Ectodermal cell (in vitro differentiated cells): ENCODE results near the gene PACSIN3.

Experiments used
- H3K27ac ChIP-seq: 2 replicates; pipeline ENCODE4 v1.7.0; 2013; ENCODE audit warnings: mild to moderate bottlenecking, low read depth, low read length; ENCODE audit not compliant: insufficient read depth, poor library complexity, severe bottlenecking
- H3K27me3 ChIP-seq: 2 replicates; pipeline ENCODE4 v1.7.0; 2013; ENCODE audit warnings: mild to moderate bottlenecking, low read length; ENCODE audit not compliant: insufficient read depth, control insufficient read depth, poor library complexity, severe bottlenecking
- H3K36me3 ChIP-seq: one replicate; pipeline ENCODE4 v1.7.0; 2013; ENCODE audit warnings: low read length; ENCODE audit not compliant: control insufficient read depth, insufficient read depth
- H3K4me1 ChIP-seq: one replicate; pipeline ENCODE4 v1.7.0; 2013; ENCODE audit warnings: low read length; ENCODE audit not compliant: control insufficient read depth, insufficient read depth
- H3K4me3 ChIP-seq: 2 replicates; pipeline ENCODE4 v1.7.0; 2013; ENCODE audit warnings: low read depth, low read length, control low read depth; ENCODE audit not compliant: insufficient read depth
- H3K9me3 ChIP-seq: 2 replicates; pipeline ENCODE4 v1.7.0; 2013; ENCODE audit warnings: mild to moderate bottlenecking, low read length, moderate library complexity; ENCODE audit not compliant: control insufficient read depth
- WGBS, 2 experiments: methylation state at CpG; one replicate each; pipeline ENCODE4 v1.1.7; 2013; ENCODE audit warnings: missing lambda C conversion rate in 2 of 2; 5-methylcytosine and 5-hydroxymethylcytosine counted together

Gene PACSIN3

DNA sequence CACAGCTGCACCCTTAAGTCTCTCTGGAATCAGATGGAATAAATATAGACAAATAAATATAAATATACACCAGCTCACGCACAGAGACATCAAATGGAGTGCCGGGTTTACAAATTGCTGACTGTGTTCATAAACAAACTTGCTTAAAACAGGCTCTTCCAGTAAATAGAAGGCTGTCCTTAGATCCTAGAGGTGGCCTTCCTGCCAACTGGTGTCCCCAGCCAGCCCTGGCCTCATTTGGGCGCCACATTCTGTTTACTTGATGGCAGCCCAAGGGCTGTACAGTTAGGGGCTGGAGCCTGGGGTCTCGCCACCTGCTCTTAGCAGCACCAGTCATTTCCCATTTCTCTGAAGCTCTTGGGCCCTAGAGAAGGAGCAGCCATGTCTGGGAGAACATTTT, 30.4 kb downstream of the PACSIN3 start:
- Histone ChIP-seq H3K27me3 (no peaks in the 10 kb centered on the region), H3K9me3 (no peaks in the 10 kb centered on the region), H3K4me3 (no peak overlapping the region), H3K27ac (no peak overlapping the region), H3K4me1 (peaks cover 20% of the 10 kb centered on the region), H3K36me3 (peaks cover 4% of the 10 kb centered on the region)
- WGBS, 2 experiments: 97% methylated on average over 4 of the region's 4 CpGs

DNA sequence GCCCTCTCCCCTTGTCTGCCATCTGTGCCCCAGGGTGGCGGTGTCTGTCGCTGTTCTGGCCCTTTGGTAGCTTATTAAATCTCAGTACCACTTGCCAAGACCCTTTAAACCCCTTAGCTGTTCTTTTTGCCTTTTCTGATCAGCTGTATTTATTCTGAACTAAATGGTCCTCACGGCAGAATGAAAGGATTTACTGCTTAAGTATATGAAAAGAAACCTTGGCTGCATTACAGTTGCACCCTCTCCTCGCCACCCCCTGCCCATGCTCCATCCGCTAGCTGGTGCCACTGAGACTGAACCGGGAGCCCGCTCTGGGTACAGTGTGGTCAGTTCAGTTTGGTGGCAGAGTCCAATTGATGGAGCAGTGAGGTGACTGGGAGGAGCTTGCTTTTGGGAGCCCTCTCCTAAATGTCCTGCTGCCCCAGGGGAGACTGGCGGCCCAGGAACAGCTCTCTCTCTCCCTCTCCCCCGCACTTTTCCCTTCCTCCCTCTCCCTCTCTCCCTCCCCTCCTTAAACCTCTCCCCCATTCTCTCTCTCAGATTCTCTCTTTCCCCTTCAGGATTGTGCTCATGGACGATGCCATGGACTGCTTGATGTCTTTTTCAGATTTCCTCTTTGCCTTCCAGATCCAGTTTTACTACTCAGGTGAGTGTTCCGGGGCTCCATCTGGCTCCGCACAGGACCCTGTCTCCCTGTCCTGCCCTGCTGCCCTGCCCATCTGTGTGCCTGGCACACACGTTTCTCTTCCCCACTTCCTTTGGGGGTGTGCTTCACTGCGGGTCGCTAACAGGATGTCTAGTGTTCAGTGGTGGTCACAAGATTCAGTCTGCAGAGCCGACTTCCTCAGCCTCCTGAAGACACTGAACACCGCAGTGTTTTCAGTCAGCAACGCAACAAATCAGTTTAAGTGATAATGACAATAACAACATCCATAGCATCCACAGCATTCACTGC, 31.3 kb downstream of the PACSIN3 start:
- H3K9me3 ChIP-seq: no peaks in the 10 kb centered on the region
- H3K36me3 ChIP-seq: peaks cover 4% of the 10 kb centered on the region
- peaks cover 20% of the 10 kb centered on the region for H3K4me1 ChIP-seq
- no peak overlapping the region for H3K27ac ChIP-seq
- H3K4me3 ChIP-seq: no peak overlapping the region
- WGBS, 2 experiments: 87 to 91% methylated on average over 18 of the region's 18 CpGs
- H3K27me3 ChIP-seq: no peaks in the 10 kb centered on the region

GRCh38 chr11:47152953-47153950, 33.0 kb downstream of the PACSIN3 start:
- 39 to 45% methylated on average over 10 to 11 of the region's 11 CpGs for WGBS, 2 experiments

DNA sequence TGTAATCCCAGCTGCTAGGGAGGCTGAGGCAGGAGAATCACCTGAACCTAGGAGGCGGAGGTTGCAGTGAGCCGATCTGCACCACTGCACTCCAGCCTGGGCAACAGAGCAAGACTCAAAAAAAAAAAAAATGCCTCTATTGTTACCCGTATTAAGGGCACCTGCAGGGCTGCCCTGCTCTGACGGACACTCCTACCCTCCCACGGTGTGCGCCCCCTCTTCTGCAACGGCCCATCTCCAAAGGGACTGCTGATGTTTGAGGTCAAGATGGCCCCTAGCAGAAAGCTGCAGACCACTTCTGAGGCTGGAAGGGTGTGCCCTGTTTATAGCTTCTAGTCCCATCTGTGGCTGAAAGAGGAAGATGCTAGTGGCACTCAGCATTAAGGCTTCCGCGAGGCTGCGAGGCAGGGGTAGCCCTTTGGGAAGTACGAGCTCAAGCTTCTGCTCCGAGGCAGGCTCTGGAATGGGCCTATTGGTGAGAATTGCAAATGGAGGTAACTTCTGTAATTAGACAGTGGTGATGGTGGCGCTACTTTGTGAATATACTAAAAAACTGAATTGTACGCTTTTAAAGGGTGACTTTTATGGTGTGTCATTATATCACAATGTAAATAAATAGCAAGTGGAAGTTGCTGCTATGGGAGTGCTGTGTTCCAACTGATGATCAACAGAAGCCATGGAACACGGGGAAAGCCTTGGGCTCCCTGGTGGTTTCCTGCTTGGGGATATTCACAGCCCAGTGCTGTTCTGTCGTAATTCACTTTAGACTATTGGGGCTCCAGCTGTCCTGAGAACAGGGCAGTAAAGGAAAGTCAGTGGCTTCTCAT, 33.9 kb downstream of the PACSIN3 start:
- Histone ChIP-seq H3K27me3 (no peaks in the 10 kb centered on the region), H3K9me3 (no peaks in the 10 kb centered on the region), H3K36me3 (peaks cover 4% of the 10 kb centered on the region), H3K27ac (no peak overlapping the region), H3K4me3 (no peak overlapping the region), H3K4me1 (peaks cover 15% of the 10 kb centered on the region)
- 86 to 87% methylated on average over 16 of the region's 16 CpGs for WGBS, 2 experiments

More at GRCh38 chr11:47152953-47153950, 33.0 kb downstream of the PACSIN3 start:
- H3K9me3 ChIP-seq: no peaks in the 10 kb centered on the region
- no peak overlapping the region for H3K27ac ChIP-seq
- peaks cover 20% of the 10 kb centered on the region for H3K4me1 ChIP-seq
- H3K4me3 ChIP-seq: no peak overlapping the region
- H3K36me3 ChIP-seq: peaks cover 4% of the 10 kb centered on the region
- no peaks in the 10 kb centered on the region for H3K27me3 ChIP-seq

GRCh38 chr11:47149782-47150181, 36.5 kb downstream of the PACSIN3 start:
- peaks cover 23% of the 10 kb centered on the region for H3K4me1 ChIP-seq
- no peaks in the 10 kb centered on the region for H3K27me3 ChIP-seq
- 88 to 92% methylated on average over 2 of the region's 2 CpGs for WGBS, 2 experiments
- H3K36me3 ChIP-seq: no peaks in the 10 kb centered on the region
- no peak overlapping the region for H3K4me3 ChIP-seq
- H3K27ac ChIP-seq: no peak overlapping the region
- no peaks in the 10 kb centered on the region for H3K9me3 ChIP-seq

DNA sequence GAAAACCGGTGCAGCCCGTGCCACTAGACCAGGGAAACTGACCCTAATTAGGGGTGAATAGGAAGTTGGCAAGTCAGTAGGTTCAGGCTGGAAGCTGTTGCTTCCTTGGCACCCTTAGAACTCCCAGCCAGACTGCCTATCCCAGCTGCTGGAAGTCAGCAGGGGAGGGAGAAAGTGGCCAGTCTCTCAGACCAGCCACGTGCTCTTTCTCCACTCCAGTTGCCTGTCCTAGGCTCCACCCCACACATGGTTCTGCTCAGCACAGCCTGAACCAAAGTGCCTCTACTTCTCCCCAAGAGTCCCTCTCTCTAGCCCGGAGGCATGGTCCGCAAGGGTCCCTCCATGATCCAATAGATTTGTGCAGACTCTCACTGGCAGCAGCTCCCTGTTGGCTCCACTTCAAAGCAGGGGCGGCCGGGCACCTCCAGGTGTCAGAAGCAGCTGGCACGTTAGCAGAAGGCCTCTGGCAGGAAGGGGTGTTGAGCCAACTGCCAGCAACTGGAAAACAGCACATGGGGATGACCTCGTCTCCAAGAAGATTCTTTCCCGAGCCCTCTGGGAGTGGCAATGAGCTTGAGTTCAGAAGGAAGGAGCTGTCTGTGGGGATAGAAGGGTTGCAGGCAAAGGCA, 37.2 kb downstream of the PACSIN3 start:
- Histone ChIP-seq H3K9me3 (no peaks in the 10 kb centered on the region), H3K27ac (no peak overlapping the region), H3K4me3 (no peak overlapping the region), H3K27me3 (no peaks in the 10 kb centered on the region), H3K36me3 (no peaks in the 10 kb centered on the region), H3K4me1 (peaks cover 23% of the 10 kb centered on the region)
- WGBS, 2 experiments: 93 to 95% methylated on average over 10 of the region's 10 CpGs

DNA sequence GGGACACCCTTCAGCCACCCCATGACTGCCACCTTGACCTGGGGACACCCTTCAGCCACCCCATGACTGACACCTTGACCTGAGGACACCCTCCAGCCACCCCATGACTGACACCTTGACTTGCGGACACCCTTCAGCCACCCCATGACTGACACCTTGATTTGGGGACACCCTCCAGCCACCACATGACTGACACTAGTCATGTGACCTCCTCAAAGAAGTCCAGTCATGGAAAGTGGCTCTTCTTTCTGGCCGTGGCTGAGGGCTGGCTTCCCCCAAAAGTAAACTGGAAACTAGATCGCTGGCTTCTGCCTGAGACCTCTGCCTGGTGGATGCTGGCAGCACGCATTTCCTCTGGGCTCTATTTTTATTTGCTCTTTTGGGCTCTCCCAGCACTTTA, 38.0 kb downstream of the PACSIN3 start:
- no peak overlapping the region for H3K27ac ChIP-seq
- H3K27me3 ChIP-seq: no peaks in the 10 kb centered on the region
- H3K9me3 ChIP-seq: no peaks in the 10 kb centered on the region
- H3K4me3 ChIP-seq: no peak overlapping the region
- WGBS, 2 experiments: 94% methylated on average over 4 of the region's 4 CpGs
- H3K4me1 ChIP-seq: peaks cover 21% of the 10 kb centered on the region
- H3K36me3 ChIP-seq: no peaks in the 10 kb centered on the region

DNA sequence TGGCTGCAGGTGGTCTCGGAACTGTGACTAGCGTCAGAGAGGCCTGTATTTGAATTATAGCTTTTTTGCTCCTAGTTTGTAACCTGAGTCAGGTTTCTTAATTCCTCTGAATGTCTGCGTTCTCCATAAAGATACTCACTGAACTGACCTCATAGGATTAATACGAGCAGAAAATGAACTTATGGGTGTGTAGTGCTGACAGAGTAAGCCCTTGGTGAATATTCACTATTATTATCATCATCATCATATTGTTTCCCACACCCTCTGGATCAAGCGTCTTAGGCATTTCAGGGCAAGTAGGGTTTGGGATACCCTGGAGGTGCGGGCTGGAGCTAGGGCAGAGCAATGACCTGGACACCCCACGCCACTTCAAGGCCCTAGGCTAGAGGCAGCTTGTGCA, 38.6 kb downstream of the PACSIN3 start:
- Histone ChIP-seq H3K4me1 (peaks cover 15% of the 10 kb centered on the region), H3K9me3 (no peaks in the 10 kb centered on the region), H3K27me3 (no peaks in the 10 kb centered on the region), H3K27ac (no peak overlapping the region), H3K4me3 (no peak overlapping the region), H3K36me3 (no peaks in the 10 kb centered on the region)
- 95 to 98% methylated on average over 6 to 7 of the region's 7 CpGs for WGBS, 2 experiments

- Histone ChIP-seq H3K4me3 (no peak overlapping the region), H3K36me3 (no peaks in the 10 kb centered on the region), H3K9me3 (no peaks in the 10 kb centered on the region), H3K4me1 (peaks cover 10% of the 10 kb centered on the region), H3K27ac (no peak overlapping the region), H3K27me3 (no peaks in the 10 kb centered on the region)
- 88% methylated on average over 2 of the region's 2 CpGs for WGBS, 2 experiments
Observed at GRCh38 chr11:47147250-47147649, 39.0 kb downstream of the PACSIN3 start.
